Cortex of kidney (tissue), 1 donor: Measurements from ENCODE around the gene GPS1.

Experiments
- DNase-seq: peaks from one replicate; lab custom pipeline; 2025; lab: John Stamatoyannopoulos, UW

Gene GPS1

DNA sequence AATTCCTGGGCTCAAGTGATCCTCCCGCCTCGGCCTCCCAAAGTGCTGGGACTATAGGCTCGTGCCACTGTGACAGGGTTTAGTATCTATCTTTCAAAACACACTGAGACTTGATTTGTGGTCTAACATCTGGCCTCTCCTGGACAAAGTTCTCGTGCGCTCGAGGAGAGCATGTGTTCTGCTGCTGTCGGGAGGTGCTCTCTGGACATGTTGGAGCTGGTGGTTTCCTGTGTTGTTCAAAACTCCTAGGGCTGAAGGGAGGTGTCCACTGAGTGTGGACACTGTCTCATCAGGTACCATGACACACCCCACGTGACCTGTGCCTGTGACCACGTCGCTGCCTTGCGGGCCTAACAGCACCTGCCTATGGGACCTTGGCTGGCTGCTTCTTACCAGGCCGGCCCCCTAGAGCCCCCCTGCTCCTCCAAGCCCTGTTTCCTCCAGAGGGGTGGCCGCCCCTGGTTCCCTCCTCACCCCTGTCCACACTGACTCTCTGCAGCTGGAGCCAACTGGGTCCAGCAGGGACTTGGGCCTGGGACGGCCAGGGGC lies 5.7 kb upstream of the GPS1 start:
- no peak for DNase-seq

DNA sequence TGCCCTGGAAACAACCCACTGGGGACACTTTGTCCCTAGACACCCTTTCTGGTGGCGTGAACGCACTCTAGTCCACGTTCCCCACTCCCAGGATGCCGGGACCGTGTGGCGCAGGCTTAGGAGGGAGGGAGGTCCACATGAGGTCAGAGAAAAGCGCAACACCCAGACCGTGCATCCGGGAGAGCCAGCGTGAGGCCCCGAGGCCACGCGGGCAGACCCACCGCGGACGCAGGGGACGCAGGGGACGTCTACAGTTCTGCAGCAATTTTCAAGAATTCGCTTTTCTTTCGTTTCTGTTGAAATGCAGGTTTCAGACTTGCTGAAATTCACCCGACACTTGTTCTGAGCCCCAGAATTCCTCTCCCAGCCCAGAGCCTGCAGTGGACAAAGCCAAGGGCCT lies 4.8 kb upstream of the GPS1 start:
- DNase-seq, result no peak

DNA sequence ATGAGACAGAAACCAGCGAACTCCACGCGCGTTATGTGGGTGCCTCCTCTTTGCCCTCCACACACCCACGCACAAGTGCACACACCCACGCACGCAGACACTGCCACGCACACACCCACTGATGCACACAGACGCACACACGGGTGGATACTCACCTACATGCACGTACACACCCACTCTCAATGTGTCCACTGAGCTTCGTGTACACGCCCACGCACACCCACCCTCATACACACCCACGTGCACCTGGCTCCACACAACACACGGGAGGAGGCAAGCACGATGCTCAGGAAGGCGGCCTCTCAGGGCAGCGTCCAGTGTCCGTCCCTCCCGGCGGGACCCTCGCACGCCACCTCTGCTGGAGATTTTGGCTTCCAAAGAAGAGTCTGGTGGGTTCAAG lies 4.3 kb upstream of the GPS1 start:
- no peak for DNase-seq

DNA sequence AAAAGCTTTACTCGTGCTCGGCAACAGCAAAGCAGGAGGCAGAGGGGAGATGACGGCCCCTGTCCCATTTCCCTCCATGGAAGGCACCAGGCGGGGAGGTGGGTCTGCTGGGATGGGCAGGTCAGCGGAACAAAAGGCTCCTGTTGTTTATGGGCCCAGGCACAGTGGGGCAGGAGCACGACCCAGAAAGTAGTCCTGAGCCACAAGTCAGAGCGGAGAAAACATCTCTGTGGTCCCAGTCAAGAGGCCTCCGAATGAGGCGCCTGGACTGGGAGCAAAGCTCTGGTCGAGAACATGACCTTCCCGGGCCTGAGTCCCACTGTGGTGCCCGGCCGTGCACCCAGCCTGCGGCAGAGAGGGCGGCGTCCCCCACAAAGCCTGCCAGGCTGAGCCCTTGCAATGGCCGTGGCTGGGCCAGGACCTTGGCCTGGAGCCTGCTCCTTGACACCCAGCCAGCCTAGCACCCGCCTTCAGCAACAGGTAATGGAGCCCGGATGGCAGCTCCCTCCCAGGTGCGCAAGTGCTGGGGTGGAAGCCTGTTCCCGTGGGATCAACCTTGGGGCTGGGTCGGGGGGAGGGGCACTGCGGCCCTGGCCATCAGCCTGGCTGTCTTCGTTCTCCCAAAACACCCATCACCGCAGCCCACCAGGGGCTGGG lies 3.7 kb upstream of the GPS1 start:
- DNase-seq, result no peak

DNA sequence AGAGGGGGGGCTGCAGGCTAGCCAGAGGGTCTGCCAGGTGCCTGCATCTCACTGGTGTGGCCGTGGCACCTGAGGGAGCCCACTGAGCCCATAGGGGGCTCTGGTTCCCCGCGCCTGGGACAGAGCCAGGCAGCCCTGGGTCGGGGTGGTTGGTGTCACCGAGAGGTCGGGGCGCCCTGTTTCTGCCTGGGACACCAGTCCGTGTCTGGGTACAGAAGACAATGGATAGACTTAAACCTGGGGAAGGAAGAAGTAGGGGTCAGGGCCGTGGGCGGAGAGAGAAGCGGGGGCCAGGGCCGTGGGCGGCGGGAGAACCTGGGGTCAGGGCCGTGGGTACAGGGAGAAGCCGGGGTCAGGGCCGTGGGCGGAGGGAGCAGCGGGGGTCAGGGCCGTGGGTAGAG lies 3.1 kb upstream of the GPS1 start:
- DNase-seq, result no peak

DNA sequence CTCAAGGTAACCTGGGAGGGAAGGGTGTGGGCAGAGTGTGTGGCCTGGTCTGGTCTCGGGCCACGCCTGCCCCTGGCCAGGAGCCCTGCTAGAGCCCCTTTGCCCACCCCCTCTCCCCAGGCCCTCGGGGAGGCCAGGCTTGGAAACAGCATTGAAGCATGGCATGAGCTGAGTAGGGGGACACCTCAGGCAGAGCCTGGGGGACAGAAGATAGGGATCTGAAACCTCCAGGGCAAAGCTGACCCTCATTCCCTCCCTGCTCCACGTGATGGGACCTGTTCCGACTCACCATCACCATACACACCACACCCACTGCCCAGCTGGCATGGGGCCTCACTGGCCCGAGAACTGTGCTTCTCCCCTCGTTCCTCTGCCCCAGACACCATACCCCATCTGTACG lies 2.6 kb upstream of the GPS1 start:
- DNase-seq, result no peak

DNA sequence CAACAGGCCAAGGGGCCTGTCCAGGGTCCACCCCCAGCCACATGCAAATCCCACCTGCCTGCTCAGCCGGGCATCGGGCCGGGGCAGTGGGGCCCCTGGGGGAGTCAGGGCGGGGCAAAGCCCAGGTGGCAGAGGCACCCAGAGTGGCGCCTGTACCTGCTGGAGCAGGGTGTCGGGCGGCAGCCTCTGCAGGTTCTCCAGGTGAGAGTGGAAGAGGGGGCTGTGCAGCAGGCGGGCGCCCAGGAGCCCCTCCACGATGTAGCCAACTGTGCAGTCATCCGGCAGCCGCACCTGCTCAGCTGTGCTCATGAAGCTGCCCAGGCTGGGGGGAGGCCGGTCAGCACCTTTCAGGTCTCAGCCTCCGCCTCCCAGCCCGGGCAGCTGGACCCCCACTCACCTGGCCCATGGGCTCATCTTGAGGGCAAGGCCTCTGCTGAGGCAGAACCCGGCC lies 2.2 kb upstream of the GPS1 start:
- no peak for DNase-seq

DNA sequence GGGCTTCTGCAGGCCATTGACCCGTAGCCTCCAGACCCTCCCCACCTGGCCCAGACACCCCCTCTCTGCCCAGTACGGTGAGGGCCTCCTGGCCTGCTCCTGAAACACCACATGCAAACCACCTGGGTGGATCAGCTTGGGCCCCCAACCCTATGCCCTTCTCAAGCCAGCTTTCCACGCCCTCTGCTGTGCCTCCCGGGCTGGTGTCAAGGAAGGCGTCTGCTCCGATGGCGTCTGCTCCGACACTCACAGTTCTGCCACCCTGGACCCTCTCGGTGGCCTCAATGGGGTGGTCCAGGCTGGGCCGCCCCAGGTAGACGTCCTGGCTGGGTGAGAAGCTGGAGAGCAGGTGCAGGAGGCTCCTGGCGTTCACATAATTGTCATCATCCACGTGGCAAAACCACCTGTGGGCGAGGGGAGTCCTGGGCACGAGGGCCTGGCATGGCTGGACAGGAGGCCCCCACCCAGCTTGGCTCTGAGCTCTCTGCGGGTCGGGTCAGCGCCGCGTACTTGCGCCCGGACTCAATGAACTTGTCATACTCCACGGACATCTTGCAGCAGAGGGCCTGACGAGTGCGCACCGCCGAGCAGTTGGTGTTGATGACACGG lies 1.4 kb upstream of the GPS1 start:
- DNase-seq, result no peak

DNA sequence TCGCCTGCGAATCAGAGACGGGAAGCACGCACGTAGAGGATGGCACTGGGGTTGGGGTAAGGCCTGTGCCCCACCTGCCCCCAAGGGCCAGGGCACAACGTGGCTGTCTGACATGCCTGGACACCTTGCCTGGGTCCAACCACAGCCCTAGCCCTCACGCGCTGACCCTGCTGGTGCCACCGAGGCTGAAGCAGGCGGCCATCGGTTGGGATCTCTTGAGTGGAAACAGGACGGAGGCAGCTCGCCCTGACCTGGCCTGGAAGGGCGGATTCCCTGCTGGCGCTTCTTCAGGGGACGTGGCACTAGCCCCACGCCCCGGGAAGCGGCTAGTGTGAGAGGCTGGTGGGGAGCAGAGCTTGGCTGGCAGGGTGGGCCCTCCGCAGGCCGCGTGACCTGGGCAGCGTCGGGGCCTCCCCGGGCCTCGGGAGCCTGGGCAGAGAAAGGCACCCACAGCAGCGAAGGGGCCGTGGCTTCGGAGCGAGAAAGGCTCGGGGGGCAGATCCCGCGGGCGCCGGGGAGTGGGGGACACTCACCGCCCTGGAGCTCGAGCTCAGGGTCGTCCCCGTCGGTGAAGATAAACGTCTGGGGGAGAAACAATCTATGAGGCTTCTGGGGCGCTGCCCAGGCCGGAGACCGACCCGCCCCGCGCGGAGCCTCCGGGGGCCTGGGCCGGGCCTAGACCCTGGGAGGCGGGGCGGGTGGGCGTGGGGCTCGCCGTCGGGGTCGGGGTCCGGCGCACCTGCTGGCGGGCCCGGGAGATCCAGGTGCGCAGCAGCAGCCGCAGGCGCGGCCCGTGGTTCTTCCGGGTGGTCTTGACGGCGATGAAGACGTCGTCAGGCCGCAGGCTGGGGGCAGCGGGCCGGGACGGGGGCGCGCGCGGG lies 697 bp upstream of the GPS1 start:
- no peak for DNase-seq

DNA sequence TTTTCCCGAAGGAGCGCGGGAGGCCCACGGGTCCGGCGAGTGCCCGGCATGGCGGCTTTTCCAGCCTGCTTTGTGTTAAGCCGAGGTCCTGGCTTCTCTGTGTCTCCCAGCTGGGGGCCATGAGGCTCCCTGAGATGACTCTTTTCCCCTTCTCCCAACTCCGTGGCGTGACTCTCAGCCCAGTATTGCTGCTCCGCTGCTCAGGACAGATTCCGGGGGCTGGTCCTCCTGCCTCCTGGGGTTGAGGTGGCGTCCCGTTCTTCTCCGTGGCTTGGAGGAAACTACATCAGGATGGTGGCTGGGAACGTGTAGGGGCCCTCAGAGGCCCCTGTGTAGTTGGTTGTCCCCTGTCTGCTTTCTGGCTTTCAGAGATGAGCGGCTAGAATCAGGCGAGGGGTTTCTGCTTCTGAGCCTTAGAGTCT lies 951 bp downstream of the GPS1 start:
- no peak for DNase-seq

DNA sequence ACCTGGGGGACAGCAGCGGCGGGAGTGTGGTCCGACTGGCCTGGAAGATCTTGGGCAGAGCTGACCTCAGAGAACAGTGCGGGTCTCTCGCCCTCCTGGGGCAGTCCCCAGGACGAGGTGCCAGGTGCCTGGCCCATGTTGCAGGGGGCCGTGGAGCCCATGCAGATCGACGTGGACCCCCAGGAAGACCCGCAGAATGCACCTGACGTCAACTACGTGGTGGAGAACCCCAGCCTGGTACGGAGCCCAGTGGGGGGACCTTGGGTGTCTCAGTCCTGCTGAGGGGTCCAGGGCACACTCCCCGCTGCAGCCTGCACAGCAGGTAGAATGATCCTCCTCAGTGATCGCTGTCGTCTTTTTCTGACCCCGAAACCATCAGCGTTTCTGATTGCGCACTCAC lies 1.4 kb downstream of the GPS1 start:
- DNase-seq, result no peak

DNA sequence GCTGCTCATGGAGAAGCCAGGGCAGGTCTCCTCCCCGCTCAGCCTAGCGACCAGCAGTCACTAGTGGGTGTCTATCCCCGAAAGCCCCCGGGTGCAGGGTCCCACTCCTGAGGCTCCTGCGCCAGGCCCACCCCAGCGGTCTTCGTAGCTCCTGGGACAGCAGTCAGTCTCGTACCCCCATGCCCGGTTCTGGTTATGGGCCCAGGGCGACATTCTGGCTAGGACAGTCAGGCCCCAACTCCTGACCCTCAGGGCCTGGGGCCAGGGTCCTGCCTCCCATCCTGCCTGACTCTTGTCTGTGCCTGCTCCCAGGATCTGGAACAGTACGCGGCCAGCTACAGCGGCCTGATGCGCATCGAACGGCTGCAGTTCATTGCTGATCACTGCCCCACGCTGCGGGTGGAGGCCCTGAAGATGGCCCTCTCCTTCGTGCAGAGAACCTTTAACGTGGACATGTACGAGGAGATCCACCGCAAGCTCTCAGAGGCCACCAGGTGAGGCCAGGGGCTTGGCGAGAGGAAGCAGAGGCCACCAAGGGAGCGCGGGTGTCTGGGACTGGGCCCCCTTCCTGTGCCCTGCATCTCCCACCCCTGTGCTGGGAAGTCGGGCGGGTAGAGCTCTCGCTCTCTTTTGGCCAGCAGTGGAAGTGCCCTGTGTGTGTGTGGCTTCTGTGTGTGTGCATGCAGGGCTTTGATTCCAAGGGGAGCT lies 2.0 kb downstream of the GPS1 start:
- DNase-seq, result no peak

DNA sequence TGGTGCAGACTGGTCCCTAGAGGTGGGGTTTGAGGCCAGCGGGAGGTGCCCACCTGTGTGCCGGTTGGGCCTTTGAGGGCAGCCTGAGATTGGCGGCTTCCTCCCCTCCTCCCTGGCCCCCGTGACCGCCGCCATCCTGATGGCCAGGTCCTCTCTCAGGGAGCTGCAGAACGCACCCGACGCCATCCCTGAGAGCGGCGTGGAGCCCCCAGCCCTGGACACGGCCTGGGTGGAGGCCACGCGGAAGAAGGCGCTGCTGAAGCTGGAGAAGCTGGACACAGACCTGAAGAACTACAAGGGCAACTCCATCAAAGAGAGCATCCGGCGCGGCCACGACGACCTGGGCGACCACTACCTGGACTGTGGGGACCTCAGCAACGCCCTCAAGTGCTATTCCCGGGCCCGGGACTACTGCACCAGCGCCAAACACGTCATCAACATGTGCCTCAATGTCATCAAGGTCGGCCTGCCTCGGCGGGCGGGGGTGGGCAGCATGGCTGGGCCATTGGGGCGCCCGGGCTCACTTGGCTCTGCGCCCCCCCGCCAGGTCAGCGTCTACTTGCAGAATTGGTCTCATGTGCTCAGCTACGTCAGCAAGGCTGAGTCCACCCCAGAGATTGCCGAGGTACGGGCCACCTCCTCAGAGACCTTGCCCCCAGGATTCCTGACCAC lies 2.8 kb downstream of the GPS1 start:
- DNase-seq, result no peak

DNA sequence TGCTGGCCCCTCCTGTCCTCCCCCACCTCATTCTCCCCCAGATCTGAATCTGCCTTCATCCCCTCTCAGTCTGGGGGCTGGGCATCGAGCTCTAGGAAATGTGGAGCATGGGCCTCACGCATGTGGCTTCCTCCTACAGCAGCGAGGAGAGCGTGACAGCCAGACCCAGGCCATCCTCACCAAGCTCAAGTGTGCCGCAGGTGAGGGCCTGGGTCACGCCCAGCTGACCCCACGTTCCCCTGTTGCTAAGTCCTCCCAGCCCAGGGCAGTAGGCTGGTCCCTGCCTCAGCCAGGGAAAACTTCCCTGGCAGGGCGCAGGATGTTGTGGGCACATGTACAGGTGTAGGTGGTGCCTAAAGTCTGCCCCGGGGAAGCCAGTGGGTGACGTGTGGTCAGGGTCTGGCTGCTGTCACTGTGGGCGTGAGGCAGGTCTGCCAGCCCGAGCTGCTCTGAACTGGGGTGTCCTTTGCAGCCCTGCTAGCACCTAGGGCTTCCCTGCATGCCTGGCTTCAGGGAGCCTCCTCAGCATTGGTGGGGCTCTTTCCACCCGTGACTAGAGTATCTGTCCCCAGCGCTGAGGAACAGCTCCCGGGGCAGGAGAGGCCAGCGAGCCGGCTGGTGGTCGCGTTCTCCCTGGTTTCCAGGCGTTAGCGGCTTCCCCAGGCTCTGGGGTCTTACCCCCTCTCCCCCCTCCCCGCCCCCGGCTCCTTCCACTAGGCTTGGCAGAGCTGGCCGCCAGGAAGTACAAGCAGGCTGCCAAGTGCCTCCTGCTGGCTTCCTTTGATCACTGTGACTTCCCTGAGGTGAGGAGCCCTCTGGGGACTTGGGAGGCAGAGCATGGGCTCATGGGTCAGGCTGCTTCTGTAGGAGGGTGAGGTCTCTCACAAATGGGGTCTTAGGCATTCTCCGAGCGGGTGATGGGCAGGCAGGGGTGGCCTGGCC lies 3.6 kb downstream of the GPS1 start:
- DNase-seq, result no peak

DNA sequence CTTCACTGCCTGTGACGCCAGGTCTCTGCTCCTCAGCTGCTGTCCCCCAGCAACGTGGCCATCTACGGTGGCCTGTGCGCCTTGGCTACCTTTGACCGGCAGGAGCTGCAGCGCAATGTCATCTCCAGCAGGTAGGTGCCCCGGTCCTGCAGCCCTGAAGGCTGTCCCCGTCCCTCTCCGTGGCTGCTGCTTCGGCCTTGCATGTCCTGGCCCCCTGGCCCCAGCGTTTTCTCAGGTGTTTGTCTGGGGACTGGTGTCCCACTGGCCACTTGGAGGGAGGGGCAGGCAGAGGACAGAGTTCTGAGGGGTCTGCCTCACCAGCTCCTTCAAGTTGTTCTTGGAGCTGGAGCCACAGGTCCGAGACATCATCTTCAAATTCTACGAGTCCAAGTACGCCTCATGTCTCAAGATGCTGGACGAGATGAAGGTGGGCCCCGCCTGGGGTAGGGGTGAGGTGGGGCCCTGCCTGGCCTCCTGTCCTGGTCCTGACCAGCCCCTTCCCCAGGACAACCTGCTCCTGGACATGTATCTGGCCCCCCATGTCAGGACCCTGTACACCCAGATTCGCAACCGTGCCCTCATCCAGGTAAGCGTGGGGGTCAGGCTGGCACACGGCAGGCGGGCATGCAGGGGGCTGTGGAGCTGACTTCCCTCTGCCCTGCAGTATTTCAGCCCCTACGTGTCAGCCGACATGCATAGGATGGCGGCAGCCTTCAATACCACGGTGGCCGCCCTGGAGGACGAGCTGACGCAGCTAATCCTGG lies 4.4 kb downstream of the GPS1 start:
- no peak for DNase-seq

DNA sequence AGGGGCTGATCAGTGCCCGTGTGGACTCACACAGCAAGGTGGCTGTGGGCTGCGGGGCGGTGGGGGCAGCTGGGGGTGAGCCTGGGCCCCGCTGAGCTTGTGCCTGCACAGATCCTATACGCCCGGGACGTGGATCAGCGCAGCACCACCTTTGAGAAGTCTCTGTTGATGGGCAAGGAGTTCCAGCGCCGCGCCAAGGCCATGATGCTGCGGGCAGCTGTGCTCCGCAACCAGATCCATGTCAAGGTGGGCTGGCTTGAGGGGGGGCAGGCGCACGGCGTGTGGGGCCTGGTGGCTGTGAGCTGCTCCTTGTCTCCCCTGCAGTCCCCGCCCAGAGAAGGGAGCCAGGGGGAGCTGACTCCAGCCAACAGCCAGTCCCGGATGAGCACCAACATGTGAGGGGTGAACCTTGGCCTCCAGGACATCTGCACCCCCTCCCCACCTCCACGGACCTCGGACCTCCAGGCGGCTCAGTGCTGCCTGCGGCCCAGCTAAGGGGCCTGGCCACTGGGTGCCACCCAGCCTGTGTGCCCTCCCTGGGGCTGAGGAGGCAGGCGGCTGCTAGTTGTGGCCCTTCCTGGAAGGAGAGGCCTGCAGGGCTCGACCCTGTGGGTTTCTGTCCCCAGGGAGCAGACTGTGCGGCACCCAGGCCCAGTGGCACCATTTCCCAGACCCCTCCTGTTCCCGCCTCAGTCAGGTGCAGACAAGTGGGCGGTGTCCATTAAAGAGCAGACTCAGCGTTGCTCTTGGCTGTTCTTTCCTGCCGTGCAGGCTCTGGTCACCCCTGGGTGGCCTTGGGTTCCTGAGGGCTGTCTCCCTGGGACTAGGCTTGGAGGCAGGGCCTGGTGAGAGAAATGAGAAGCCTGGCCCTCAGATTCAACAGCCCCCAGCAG lies 5.3 kb downstream of the GPS1 start:
- no peak for DNase-seq

DNA sequence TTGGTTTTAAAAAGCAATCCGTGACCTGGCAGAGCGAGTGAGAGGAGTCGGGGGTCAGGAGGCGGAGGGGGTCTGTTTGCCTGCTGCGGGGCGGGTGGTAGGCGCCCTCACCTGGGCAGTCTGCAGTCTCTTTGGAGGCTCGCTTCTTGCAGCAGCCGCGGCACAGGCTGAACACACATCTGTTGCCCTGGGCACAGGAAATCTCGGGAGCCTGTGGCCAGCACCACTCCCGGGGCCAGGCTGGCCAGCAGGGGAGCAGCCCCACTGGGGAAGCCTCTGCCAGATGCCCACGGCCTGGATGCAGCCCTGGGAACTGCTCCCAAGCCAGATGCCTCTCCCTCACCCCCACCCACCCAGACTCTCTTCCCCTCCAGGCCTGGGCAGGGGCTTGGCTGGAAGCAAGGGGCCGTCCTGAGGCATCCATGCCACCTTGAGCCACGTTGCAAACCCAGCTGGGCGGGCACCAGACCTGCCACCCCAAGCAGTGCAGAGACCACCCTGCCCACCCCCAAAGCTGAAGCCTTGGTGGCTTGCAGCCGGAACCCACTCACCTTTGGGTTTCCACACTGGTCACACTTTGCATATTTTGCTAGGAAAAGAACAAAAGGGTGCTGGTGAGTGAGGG lies 6.6 kb downstream of the GPS1 start:
- DNase-seq, result no peak

DNA sequence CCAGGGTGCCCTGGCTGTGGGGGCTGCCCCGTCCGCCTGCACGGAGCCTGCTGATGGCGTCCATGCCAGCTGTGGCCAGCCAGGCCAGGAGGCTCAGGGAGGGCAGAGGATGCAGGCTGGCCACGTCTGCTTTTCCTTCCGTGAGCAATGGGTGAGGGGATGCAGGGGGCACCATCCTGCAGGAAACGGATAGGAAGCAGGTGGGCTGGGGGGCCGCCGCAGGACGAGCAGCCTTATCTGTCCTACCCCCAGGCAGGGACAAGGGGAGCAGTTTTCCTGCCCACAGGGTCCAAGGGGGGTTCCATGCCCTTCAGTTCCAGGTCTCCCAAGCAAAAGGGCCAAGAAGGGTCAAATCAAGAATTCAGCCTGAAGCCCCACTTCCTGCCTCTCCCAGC lies 7.2 kb downstream of the GPS1 start:
- no peak for DNase-seq
